GM10847 (cell line): Measurements from ENCODE around the gene TSNAXIP1.

Source experiments
- POLR2A ChIP-seq: IDR thresholded peaks from 2 replicates; pipeline ENCODE4 v1.6.1; 2011; ENCODE audit not compliant: insufficient read length; ENCODE audit errors: extremely low read depth

Gene TSNAXIP1

DNA sequence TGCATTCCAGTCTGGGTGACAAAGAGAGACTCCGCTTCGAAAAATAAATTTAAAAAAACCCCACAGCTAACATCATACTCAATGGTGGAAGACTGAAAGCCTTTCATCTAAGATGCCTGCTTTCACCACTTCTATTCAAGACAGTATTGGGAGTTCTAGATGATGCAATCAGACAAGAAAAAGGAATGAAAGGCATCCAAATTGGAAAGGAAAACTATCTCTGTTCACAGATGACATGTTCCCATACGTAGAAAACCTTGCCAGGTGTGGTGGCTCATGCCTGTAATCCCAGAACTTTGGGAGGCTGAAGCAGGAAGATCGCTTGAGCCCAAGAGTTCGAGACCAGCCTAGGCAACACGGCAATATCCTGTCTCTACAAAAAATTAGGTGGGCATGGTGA is 31.4 kb upstream of the TSNAXIP1 start:
- no peak for TF ChIP-seq POLR2A

- no peak for TF ChIP-seq POLR2A
Observed at GRCh38 chr16:67779256-67780014, 27.3 kb upstream of the TSNAXIP1 start.

DNA sequence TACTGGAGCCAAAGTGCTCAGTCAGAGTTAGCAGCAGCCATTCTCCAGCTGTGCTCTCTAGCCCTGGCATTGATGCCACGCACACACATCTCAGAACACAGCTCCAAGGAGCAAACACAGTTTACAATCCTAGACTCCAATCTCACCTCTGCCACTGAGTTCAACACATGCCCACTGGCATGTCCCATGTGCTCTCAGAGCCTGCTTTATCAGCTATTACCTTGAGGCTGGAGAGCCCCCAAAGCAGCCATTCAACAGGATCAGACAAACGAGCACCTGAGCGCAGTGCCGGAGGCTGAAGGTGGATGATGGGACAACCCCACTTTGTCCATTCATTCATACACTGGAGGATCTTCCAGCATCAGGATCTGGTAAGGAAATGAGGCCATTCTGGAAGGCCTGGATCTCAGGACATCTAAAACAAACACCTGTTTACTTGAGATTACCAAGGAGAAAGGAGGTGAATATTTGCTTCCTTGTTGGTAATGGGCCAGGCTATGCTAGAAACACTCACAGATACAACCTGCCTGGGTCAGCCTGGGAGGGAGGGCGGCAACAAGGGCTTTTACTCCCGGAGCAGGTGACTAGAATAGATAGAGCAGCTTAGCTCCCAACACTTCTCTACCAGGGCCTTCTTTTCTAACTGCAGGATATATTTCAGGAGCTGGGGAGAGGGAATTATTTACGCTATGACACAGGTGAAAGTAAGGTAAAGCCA is 25.7 kb upstream of the TSNAXIP1 start:
- TF ChIP-seq POLR2A = no peak

DNA sequence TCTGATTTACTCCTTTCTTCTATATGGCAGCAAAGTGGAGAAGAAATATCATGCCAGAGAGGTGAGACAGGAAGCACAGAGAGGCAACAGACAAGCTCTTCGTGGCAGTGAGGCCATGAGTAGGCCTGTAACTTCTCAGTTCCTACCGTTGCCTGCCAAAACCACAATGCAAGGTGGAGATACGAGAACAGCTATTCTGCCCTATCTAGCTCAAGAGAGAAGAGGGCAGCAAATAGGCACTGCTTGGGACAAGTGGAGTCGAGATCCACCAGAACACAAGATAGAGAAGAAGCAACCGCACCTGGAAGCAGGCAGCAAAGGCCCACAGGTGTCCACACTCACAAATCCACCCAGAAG is 25.1 kb upstream of the TSNAXIP1 start:
- TF ChIP-seq POLR2A = no peak

- no peak for TF ChIP-seq POLR2A
Observed at GRCh38 chr16:67782567-67783352, 23.9 kb upstream of the TSNAXIP1 start.

DNA sequence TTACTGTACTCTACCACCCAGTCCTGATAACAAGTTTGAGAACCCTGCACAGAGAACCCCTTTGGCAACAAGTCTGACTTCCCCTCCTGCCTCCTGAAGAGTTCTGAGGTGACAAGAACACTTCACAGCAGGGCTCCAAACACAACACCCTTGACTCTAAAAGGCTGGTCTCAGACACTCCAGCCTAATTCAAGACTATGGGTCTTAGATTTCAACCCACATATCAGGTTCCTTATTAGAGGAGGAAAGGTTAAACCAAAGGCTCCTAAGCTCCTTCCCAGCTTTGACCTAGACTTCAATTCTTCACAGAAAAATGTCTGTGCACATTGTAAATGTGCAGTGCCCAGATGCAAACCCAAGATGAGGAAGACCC is 23.4 kb upstream of the TSNAXIP1 start:
- TF ChIP-seq POLR2A = no peak

DNA sequence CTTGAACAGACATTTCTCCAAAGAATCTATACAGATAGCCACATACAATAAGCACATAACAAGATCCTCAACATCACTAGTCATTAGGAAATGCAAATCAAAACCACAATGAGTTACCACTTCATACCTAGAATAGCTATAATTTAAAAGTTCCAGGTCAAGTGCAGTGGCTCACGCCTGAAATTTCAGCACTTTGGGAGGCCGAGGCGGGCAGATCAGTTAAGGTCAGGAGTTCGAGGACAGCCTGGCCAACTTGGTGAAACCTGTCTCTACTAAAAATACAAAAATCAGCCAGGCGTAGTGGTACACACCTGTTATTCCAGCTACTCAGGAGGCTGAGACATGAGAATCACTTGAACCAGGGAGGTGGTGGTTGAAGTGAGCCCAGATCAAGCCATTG is 20.2 kb upstream of the TSNAXIP1 start:
- TF ChIP-seq POLR2A = no peak

DNA sequence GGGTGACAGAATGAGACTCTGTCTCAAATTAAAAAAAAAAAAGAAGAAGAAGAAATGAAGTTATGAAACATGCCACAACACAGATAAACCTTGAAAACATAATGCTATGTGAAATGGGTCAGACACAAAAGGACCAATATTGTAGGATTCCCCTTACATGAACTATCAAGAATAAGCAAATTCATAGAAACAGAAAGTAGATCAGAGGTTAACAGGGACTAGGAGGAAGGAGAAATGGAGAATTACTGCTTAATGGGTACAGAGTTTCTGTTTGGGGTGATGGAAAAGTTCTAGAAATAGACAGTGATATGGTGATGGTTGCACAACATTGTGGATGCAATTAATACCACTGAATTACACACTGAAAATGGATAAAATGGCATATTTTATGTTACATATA is 16.6 kb upstream of the TSNAXIP1 start:
- no peak for TF ChIP-seq POLR2A

GRCh38 chr16:67796099-67796718 is 10.5 kb upstream of the TSNAXIP1 start:
- TF ChIP-seq POLR2A = no peak

DNA sequence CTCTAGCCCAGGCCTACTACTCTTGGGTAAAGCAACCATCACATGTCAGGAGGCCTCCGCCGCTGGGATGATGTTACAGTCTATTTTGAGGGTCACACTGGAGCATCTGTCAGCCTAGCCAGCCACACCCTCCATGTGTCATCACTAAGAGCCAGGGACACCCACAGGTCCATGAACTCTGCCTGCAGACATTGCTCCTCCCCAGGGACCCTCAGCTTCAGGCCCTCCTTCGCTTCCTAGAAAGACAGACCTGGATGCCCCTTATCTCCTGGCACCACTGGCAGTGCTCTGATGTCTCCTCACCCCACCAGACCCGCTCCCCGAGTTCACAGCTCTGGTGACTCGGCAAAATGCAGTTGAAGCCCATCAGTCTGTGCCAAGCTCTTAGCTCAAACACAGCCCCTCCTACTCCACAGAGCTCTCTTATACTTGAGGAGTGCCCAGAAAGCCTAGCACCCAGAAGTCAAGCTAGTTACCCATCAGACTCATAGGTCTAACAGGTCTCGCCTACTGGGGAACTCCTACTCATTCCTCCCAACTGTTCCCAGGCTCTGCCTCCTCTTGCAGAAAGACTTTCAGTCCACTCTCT is 6.3 kb upstream of the TSNAXIP1 start:
- no peak for TF ChIP-seq POLR2A

DNA sequence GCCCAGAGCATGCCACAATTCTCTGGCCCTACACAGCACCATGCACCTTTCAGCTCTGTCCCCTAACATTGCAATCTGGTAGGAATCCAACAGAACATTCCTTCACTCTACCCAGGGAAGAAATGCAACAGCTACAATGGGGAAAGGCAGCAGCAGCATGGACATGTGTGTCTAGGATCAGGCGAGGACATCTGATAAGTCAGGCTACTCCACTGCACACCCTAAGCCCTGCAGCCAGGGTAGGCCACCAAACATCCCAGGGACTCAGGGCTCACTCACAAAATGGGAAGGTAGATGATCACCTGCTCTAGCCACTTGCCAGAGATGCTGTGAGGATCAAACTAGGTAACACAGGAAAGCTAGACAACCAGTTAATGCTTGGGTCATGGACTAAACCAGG is 5.4 kb upstream of the TSNAXIP1 start:
- no peak for TF ChIP-seq POLR2A

DNA sequence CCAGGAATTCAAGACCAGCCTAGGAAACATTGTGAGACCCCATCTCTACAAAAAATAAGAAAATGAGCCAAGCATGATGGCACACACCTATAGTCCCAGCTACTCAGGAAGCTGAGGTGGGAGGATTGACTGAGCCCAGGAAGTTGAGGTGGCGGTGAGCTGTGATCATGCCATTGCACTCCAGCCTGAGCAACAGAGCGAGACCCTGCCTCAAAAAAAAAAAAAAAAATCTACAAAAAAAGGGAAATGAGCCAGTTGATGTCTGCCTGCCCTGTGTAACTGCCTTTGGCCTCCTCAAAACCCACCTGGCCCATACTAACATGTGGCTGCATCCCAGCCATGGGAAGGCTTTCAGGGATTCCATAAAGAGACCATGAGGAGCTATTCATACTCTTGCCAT is 4.8 kb upstream of the TSNAXIP1 start:
- no peak for TF ChIP-seq POLR2A

DNA sequence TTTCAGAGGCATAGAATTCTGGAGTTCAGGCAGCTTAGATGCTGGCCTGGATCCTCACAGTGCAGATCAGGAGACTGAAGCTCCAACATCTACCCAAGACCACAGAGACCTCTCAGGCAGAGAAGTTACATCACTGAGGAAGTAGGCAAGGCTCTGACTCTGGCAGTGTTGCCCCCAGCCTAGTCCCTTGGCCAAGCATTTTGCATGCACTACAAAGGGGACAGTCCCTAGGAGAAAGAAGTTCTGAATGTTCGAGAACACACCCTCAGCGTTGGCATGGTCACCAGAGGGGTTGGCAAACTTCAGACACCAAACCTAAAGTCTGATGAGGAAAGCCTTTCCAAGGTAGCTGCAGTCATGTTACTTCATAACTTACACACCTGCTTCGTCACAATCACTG is 2.8 kb upstream of the TSNAXIP1 start:
- TF ChIP-seq POLR2A = no peak

DNA sequence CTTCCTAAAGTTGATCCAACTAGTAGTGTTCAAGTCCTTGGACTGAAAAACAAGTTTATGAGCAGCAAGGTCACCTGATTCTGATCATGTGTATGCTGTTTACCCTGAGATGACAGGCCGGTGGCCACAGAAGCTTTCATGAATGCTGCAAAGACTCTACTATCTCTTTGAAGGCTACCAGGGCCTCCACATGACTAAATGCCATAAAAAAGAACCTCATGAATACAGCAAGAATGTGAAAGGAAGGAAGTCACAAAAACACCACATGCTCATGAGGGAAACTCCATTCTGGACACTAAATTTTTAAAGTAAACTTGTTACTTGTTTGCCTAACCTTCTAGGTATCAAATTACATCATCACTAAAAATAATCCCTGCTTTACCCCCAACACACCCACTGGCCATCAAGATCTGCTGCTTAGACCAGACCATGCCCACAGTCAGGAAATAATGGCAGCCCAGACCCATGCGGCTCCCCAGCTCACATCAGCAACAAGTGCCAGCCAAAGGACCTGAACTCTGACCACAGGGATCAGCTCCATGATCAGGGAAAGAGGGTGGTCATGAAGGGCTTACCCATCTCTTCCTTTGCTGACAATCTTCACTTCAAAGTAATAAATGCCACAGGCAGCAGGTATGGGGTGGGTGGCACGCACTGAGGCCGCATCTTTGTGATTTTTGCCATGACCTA is 1.7 kb upstream of the TSNAXIP1 start:
- no peak for TF ChIP-seq POLR2A
